Lower leg skin (tissue), 3 donors: ENCODE measurements around the gene HMGN3.

Source experiments
- POLR2A ChIP-seq, 2 donors: fragments of 450-650 bp; IDR thresholded peaks; one replicate each; pipeline ENCODE4 v1.6.1; 2016 to 2017; ENCODE audit warnings: antibody characterized with exemption in 2 of 2, mild to moderate bottlenecking in 1 of 2, moderate library complexity in 1 of 2
- TF ChIP-seq, protein P1 (sequence below), 3 donors: fragments of 450-650 bp; IDR thresholded peaks; one replicate each; pipeline ENCODE4 v1.5.1; 2016; ENCODE audit warnings: antibody characterized with exemption in 3 of 3, mild to moderate bottlenecking in 3 of 3, moderate library complexity in 2 of 3

DNA sequence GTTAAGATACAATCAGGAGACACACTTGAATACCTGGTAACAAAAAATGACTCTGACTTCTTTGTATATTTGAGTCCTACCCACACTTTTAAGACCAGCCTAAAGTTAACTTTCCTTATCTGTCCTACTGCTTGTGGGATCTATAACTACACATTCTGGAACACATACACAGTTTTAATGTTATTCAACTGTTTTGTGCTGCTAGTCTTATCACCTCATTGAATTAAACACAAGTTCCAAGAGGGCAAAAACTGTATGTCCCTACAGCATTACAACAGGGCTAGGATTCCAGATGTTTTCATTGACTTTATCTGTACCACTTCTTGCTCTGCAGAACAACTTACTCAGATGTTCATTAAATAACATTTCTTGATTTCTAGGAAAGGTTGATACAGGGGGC, 2.8 kb downstream of the HMGN3 start:
- TF ChIP-seq, protein P1, sequence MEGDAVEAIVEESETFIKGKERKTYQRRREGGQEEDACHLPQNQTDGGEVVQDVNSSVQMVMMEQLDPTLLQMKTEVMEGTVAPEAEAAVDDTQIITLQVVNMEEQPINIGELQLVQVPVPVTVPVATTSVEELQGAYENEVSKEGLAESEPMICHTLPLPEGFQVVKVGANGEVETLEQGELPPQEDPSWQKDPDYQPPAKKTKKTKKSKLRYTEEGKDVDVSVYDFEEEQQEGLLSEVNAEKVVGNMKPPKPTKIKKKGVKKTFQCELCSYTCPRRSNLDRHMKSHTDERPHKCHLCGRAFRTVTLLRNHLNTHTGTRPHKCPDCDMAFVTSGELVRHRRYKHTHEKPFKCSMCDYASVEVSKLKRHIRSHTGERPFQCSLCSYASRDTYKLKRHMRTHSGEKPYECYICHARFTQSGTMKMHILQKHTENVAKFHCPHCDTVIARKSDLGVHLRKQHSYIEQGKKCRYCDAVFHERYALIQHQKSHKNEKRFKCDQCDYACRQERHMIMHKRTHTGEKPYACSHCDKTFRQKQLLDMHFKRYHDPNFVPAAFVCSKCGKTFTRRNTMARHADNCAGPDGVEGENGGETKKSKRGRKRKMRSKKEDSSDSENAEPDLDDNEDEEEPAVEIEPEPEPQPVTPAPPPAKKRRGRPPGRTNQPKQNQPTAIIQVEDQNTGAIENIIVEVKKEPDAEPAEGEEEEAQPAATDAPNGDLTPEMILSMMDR (IDR thresholded peaks at IDR 0.05): no peak
- TF ChIP-seq POLR2A (IDR thresholded peaks at IDR 0.05): no peak
